Lower leg skin (tissue), 3 donors: ENCODE measurements around the gene PHF8.

Source experiments
- CTCF ChIP-seq, 3 donors: fragments of 450-650 bp; IDR thresholded peaks; one replicate each; pipeline ENCODE4 v1.5.1; 2016; ENCODE audit warnings: antibody characterized with exemption in 3 of 3, mild to moderate bottlenecking in 3 of 3, moderate library complexity in 2 of 3
- POLR2A ChIP-seq, 2 donors: fragments of 450-650 bp; IDR thresholded peaks; one replicate each; pipeline ENCODE4 v1.6.1; 2016 to 2017; ENCODE audit warnings: antibody characterized with exemption in 2 of 2, mild to moderate bottlenecking in 1 of 2, moderate library complexity in 1 of 2

- TF ChIP-seq POLR2A (IDR thresholded peaks at IDR 0.05) (no peak), CTCF (IDR thresholded peaks at IDR 0.05) (no peak)
Measured at GRCh38 chrX:54067766-54068165, 23.5 kb upstream of the PHF8 start.
